ENCODE measurements around the gene TWSG1. TPM values are rescaled to one million over a fixed set of nuclear protein-coding genes. Genes with fewer than 3 reads are reported as not detected.
A peak's percentile ranks its signal among the peaks of the same experiment; 100 is the strongest.
"Not testable (repeated sequence)": the region's sequence is repeated elsewhere in the genome, so short reads cannot be mapped to it uniquely, and the experiment has no call there.

TWSG1 gene
- polyA plus RNA-seq, 3 donors, result 86.9 to 97.0 (median 86.9) TPM

- no peak for DNase-seq (ENCODE audit: low read depth in 3 of 3, low spot score in 2 of 3)
Measured at GRCh38 chr18:9386879-9387278, 52.3 kb downstream of the TWSG1 start.

GRCh38 chr18:9387891-9388290 is 53.3 kb downstream of the TWSG1 start:
- no peak for DNase-seq (ENCODE audit: low read depth in 3 of 3, low spot score in 2 of 3)

DNA sequence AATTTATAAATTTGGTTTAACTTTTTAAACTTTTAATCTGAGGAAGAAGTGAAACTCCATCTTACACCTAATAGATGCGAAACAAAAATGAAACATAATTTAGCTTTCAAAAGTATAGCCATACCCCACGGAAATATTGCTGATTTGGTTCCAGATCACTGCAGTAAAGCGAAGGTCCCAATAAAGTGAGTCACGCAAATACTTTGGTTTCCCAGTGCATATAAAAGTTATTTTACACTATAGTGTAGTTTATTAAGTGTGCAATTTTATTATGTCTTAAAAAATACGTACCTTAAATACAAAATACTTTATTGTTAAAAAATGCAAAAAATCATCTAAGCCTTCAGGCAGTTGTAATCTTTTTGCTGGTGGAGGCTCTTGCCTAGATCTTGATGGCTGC is 55.1 kb downstream of the TWSG1 start:
- no peak for DNase-seq (ENCODE audit: low read depth in 3 of 3, low spot score in 2 of 3)

GRCh38 chr18:9392726-9393125 is 58.2 kb downstream of the TWSG1 start:
- DNase-seq (ENCODE audit: low read depth in 3 of 3, low spot score in 2 of 3), result no peak

DNA sequence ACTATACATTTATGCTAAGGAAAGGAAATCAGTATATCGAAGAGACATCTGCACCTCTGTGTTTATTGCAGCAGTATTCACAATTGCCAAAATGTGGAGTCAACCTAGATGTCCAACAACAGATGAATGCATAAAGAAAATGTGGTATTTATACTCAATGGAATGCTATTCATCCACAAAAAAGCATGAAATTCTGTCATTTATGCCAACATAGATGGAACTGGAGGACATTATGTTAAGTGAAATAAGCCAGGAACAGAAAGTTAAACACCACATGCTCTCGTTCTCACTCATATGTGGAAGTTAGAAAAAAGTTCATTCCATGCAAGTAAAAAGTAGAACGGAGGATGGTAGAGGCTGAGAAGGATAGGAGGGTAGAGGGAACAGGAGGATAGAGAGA is 59.5 kb downstream of the TWSG1 start:
- DNase-seq (ENCODE audit: low read depth in 3 of 3, low spot score in 2 of 3), result no peak

DNA sequence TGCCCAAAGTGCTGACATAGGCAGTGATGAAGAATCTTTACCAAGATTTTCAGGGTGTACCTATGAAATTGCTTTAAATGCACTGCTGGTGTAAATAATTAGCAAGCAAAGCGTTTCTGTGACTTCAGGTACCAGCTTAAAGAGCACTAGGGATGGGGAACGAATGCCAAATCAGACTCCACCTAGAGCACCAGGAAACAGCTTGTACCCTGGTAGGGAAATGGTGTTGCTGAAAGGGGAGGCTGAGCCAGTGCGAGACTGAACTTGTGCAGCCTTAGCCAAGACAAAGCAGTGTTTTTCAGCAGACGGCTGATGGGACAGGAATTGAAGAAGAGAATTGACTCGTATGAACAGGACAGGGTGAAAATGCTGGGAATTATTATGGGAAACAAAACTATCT is 65.6 kb downstream of the TWSG1 start:
- no peak for DNase-seq (ENCODE audit: low read depth in 3 of 3, low spot score in 2 of 3)

GRCh38 chr18:9401176-9401575 is 66.6 kb downstream of the TWSG1 start:
- no peak for DNase-seq (ENCODE audit: low read depth in 3 of 3, low spot score in 2 of 3)

- DNase-seq (ENCODE audit: low read depth in 3 of 3, low spot score in 2 of 3), result not testable (repeated sequence)
Measured at GRCh38 chr18:9402358-9403007, 67.9 kb downstream of the TWSG1 start.

- no peak for DNase-seq (ENCODE audit: low read depth in 3 of 3, low spot score in 2 of 3)
Measured at GRCh38 chr18:9403795-9404564, 69.4 kb downstream of the TWSG1 start.

GRCh38 chr18:9404565-9405060 is 70.0 kb downstream of the TWSG1 start:
- no peak for DNase-seq (ENCODE audit: low read depth in 3 of 3, low spot score in 2 of 3)

- no peak for DNase-seq (ENCODE audit: low read depth in 3 of 3, low spot score in 2 of 3)
Measured at GRCh38 chr18:9405130-9405529, 70.6 kb downstream of the TWSG1 start.

GRCh38 chr18:9405977-9406376 is 71.4 kb downstream of the TWSG1 start:
- DNase-seq (ENCODE audit: low read depth in 3 of 3, low spot score in 2 of 3), result no peak

GRCh38 chr18:9410515-9410914 is 75.9 kb downstream of the TWSG1 start:
- no peak for DNase-seq (ENCODE audit: low read depth in 3 of 3, low spot score in 2 of 3)

DNA sequence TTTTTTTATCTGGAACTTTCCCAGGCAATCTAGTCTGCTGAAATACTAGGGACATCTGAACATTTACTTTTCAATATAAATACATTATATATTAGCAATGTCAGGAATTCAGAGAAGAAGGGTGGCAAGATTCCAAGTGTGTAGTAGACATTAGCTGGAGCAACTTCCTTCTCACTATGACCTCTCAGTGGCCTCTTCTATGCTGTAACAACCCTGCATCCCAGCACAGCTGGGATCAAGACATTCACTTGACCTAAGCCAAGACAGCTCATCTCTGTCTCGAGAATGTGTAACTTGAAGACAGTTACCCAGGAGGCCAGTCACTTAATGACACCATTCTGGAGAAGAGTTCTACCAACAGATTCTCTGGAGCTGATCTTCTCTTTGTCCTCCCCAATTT is 79.0 kb downstream of the TWSG1 start:
- DNase-seq (ENCODE audit: low read depth in 3 of 3, low spot score in 2 of 3), result no peak

DNA sequence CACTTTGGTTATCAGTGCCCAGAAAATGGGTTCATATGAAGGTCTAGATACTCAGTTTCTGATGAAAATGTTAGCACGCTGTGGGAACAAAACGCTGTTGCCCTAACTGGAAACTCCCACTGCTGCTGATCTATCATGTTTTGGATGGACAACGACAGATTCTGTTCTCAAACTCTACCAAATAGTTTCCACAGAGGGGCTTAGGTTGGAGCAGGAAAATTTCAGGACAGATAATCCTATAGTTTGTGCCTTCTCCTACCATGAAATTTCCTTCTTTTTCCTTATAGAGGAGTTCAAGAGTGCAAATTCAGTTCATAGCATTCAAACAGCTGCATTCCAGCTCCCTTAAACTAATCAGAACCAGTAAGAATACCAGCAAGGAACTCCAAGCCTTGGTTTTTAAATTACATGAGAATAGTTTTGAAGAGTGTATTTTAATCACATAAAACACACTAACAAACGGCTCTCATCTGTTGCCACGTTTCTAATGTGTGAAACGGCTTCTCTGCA is 82.0 kb downstream of the TWSG1 start:
- DNase-seq (ENCODE audit: low read depth in 3 of 3, low spot score in 2 of 3), result no peak

GRCh38 chr18:9417073-9417851 is 82.7 kb downstream of the TWSG1 start:
- peak in 1 of 3 donors; percentile 52 for DNase-seq (ENCODE audit: low read depth in 3 of 3, low spot score in 2 of 3)

- no peak for DNase-seq (ENCODE audit: low read depth in 3 of 3, low spot score in 2 of 3)
Measured at GRCh38 chr18:9418047-9418690, 83.6 kb downstream of the TWSG1 start.

GRCh38 chr18:9419956-9420631 is 85.5 kb downstream of the TWSG1 start:
- DNase-seq (ENCODE audit: low read depth in 3 of 3, low spot score in 2 of 3), result no peak

DNA sequence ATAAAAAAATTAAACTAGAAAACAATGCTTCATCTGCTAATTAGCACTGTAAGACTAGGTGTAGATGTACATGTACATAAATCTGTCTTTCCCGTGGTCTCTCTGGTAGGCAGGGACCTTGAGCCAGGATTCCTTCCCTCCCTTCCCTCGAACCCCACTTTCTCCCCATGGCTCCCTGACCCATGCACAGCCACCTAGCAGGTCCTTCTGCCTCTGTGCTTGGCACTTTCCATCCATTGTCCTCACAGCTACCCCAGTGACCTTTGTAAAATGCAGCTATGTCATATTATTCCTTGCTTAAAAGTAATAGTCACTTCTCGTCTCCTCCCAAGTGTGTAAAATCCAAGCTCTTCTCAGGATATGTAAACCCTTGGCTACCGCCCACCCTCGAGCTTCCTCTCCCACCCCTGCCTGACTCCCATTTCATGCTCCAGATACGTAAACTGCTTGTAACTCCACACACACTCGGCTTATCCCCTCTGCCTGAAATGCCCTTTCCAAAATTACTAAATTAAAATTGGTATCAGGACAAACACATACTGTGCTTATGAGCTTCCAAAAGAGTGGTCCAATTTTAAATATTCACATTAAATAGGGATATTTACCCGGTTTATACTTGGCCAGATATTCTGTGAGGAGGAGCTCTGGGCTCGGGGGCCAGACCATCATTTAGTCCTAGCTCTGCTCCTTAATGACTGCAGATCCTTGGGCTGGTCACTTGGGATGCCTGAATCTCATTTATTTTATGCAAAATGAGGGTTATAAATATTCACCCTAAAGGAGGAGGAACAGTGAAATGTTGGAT is 86.7 kb downstream of the TWSG1 start:
- DNase-seq (ENCODE audit: low read depth in 3 of 3, low spot score in 2 of 3), result no peak

Measured in right renal cortex interstitium (tissue), 3 donors.